MCF 10A (cell line): ENCODE results near the gene HPCAL1. TPM values are rescaled to one million over a fixed set of nuclear protein-coding genes. Genes with fewer than 3 reads are reported as not detected.

Experiments used
- BruUV-seq: library from RNA; stranded (reverse); fragments of 400-500 nt; replicated peaks from 2 replicates; lab custom pipeline; 2021; lab: Mats Ljungman, UMichigan
- CTCF ChIA-PET: fragments of 300-600 bp; sonication (Branson Sonifier 250); formaldehyde crosslinking; extraction: SDS; loops from one replicate; lab custom pipeline; 2021; ENCODE audit warnings: antibody characterized with exemption, inconsistent platforms; lab: Yijun Ruan, JAX
- POLR2A ChIA-PET: fragments of 300-600, 350-650 bp; sonication (Branson Sonifier 250); formaldehyde crosslinking; extraction: SDS; loops from one replicate; lab custom pipeline; 2020; ENCODE audit warnings: antibody characterized with exemption, inconsistent platforms; lab: Yijun Ruan, JAX
- DNase-seq: peaks from one replicate; pipeline ENCODE4 v3.0.0-alpha.2; 2018; ENCODE audit not compliant: unreplicated experiment
- H3K27ac Mint-ChIP-seq: one replicate; pipeline ENCODE4 v1.8.0; 2022; ENCODE audit warnings: mild to moderate bottlenecking, low read depth, mixed read lengths; ENCODE audit not compliant: unreplicated experiment
- H3K27me3 Mint-ChIP-seq: one replicate; pipeline ENCODE4 v1.8.0; 2022; ENCODE audit warnings: mixed read lengths; ENCODE audit not compliant: insufficient read depth, unreplicated experiment
- H3K36me3 Mint-ChIP-seq: one replicate; pipeline ENCODE4 v1.8.0; 2022; ENCODE audit warnings: mild to moderate bottlenecking, moderate library complexity, mixed read lengths; ENCODE audit not compliant: insufficient read depth, unreplicated experiment
- H3K4me1 Mint-ChIP-seq: one replicate; pipeline ENCODE4 v1.8.0; 2022; ENCODE audit warnings: mixed read lengths; ENCODE audit not compliant: insufficient read depth, unreplicated experiment
- H3K4me3 Mint-ChIP-seq: one replicate; pipeline ENCODE4 v1.8.0; 2022; ENCODE audit warnings: mild to moderate bottlenecking, moderate library complexity, mixed read lengths; ENCODE audit not compliant: unreplicated experiment
- H3K9me3 Mint-ChIP-seq: one replicate; pipeline ENCODE4 v1.8.0; 2022; ENCODE audit warnings: mixed read lengths; ENCODE audit not compliant: unreplicated experiment
- intact Hi-C: fragments of 100-400 bp; cut with micrococcal nuclease; formaldehyde crosslinking; loops from 2 replicates; pipeline ENCODE4 v1.14.1; 2022
- total RNA-seq: library from RNA; stranded (reverse); gene quantifications from 2 replicates; pipeline ENCODE4 v1.2.3, GENCODE V29; 2022
- TF ChIP-seq, protein P1 (sequence below): fragments of 200-600 bp; IDR thresholded peaks from one replicate; pipeline ENCODE4 v1.8.0; 2022; ENCODE audit warnings: antibody characterized with exemption, mild to moderate bottlenecking; ENCODE audit not compliant: unreplicated experiment

HPCAL1 gene
- total RNA-seq, 1 experiment from 2014 or later: 144 TPM

DNA sequence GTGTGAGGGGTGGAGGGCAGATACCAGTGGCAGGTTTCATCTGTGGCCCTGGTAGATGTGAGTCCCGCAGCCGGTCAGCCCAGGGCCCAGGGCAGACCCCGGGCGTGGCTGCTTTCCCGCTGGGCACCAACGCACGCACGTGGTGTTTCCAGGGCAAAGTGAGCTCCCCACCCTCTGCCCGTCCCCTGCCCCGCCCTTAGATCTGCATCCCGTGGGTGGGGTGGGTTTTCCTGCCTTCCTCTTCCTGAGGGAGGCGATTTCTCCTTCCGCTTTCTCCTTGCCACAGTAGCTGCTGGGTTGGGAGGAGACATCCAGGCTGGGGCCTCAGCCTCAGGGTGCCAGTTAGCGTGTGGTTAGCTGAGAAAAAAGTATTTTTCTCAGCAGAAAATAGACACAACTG lies 95.8 kb downstream of the HPCAL1 start:
- ChIA-PET CTCF (interaction anchor here (0.5 kb wide), 1 partner anchor 300 kb away, joined by 3 read pairs; no protein-coding TSS in a partner anchor), POLR2A (no interaction called here)
- TF ChIP-seq, protein P1, sequence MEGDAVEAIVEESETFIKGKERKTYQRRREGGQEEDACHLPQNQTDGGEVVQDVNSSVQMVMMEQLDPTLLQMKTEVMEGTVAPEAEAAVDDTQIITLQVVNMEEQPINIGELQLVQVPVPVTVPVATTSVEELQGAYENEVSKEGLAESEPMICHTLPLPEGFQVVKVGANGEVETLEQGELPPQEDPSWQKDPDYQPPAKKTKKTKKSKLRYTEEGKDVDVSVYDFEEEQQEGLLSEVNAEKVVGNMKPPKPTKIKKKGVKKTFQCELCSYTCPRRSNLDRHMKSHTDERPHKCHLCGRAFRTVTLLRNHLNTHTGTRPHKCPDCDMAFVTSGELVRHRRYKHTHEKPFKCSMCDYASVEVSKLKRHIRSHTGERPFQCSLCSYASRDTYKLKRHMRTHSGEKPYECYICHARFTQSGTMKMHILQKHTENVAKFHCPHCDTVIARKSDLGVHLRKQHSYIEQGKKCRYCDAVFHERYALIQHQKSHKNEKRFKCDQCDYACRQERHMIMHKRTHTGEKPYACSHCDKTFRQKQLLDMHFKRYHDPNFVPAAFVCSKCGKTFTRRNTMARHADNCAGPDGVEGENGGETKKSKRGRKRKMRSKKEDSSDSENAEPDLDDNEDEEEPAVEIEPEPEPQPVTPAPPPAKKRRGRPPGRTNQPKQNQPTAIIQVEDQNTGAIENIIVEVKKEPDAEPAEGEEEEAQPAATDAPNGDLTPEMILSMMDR: no peak
- no peaks in the 10 kb centered on the region for H3K9me3 Mint-ChIP-seq
- no TSS peak for BruUV-seq
- no peak for DNase-seq
- peaks cover 57% of the 10 kb centered on the region for H3K36me3 Mint-ChIP-seq
- H3K4me1 Mint-ChIP-seq: peaks cover 6% of the 10 kb centered on the region
- intact Hi-C loops: no loop called here
- no peak overlapping the region for H3K4me3 Mint-ChIP-seq
- no peaks in the 10 kb centered on the region for H3K27me3 Mint-ChIP-seq
- no peak overlapping the region for H3K27ac Mint-ChIP-seq

- H3K27ac Mint-ChIP-seq: no peak overlapping the region
- no peaks in the 10 kb centered on the region for H3K9me3 Mint-ChIP-seq
- intact Hi-C loops: no loop called here
- H3K27me3 Mint-ChIP-seq: no peaks in the 10 kb centered on the region
- no TSS peak for BruUV-seq
- TF ChIP-seq, protein P1: no peak
- peaks cover 56% of the 10 kb centered on the region for H3K36me3 Mint-ChIP-seq
- DNase-seq: no peak
- no peak overlapping the region for H3K4me3 Mint-ChIP-seq
- peaks cover 14% of the 10 kb centered on the region for H3K4me1 Mint-ChIP-seq
- POLR2A ChIA-PET: interaction anchor here (0.7 kb wide), 1 partner anchor 252 kb away, joined by 3 read pairs; no protein-coding TSS in a partner anchor
- CTCF ChIA-PET: interaction anchor here (0.6 kb wide), 3 partner anchors 270 to 1344 kb away, joined by 3 read pairs; no protein-coding TSS in a partner anchor
These were observed 96.7 kb downstream of the HPCAL1 start for GRCh38 chr2:10399358-10399757.

- Mint-ChIP-seq H3K4me1 (peaks cover 21% of the 10 kb centered on the region), H3K27ac (peak overlapping the region; percentile 71), H3K36me3 (peaks cover 58% of the 10 kb centered on the region), H3K27me3 (no peaks in the 10 kb centered on the region), H3K9me3 (no peaks in the 10 kb centered on the region), H3K4me3 (no peak overlapping the region)
- POLR2A ChIA-PET: interaction anchor here (0.7 kb wide), 1 partner anchor 252 kb away, joined by 3 read pairs; no protein-coding TSS in a partner anchor
- no TSS peak for BruUV-seq
- intact Hi-C loops: no loop called here
- CTCF ChIA-PET: interaction anchor here (0.6 kb wide), 2 partner anchors 270 to 274 kb away, joined by 3 read pairs; no protein-coding TSS in a partner anchor
- TF ChIP-seq, protein P1: no peak
- DNase-seq: no peak
These were observed 97.3 kb downstream of the HPCAL1 start for GRCh38 chr2:10400002-10400401.

DNA sequence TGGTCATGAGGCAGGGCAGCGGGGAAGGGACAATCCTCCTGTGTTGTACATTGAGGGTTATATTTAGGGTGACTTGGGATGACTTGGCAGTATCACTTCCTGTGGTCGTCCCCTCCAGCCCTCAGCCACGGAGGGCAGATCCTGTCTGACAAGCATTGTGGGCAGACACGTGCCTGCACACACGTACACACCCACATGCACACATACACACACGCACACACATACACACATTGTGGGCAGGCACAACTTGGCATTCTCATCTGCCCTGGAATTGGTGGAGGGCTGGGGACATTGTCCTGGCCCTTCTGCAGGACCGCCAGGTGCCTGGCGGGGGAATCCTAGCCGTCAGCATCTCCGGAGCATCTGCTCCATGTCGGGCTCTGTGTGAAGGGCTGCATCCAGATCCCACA lies 97.9 kb downstream of the HPCAL1 start:
- no peaks in the 10 kb centered on the region for H3K27me3 Mint-ChIP-seq
- H3K36me3 Mint-ChIP-seq: peaks cover 63% of the 10 kb centered on the region
- peaks cover 22% of the 10 kb centered on the region for H3K4me1 Mint-ChIP-seq
- intact Hi-C loops: no loop called here
- ChIA-PET CTCF (no interaction called here), POLR2A (no interaction called here)
- peak overlapping the region; percentile 71 for H3K27ac Mint-ChIP-seq
- TF ChIP-seq, protein P1: no peak
- no TSS peak for BruUV-seq
- H3K9me3 Mint-ChIP-seq: no peaks in the 10 kb centered on the region
- DNase-seq: no peak
- H3K4me3 Mint-ChIP-seq: no peak overlapping the region
